ENCODE results near the gene KIF16B. TPM values are rescaled to one million over a fixed set of nuclear protein-coding genes. Genes with fewer than 3 reads are reported as not detected.

KIF16B gene
- total and polyA plus RNA-seq, 2 donors (not counting 3 experiments of a cell fraction or from before 2014, with no cell fraction given): 2.9 to 8.8 TPM

DNA sequence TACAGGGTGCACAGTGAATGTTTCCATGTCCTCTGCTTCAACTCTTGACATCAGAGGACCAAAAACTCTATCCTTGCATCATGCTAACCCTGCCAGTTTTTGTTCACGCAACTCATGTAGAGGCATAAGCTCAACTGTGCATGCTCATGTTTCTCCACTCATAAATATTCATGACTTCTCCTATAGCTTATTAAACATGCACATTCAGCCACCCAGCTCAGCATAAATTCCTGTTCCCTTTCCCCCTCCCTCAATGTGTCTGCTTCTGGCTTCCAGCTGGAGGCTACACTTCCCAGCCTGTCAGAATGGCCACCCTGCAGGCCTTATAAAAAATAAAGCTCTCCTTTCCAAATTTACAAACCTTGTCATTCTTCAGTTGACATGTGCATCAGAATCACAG is 154.6 kb downstream of the KIF16B start:
- ChIA-PET CTCF (no interaction called here), POLR2A (no interaction called here)
- Histone ChIP-seq H3K36me3 (ENCODE audit: control insufficient read depth in 2 of 2, extremely low read depth in 1 of 2, insufficient read depth in 2 of 2, low read length in 2 of 2) (no peaks in the 10 kb centered on the region), H2AFZ (ENCODE audit: low read depth, low read length) (no peak overlapping the region), H3K4me1 (ENCODE audit: control insufficient read depth, extremely low read depth, insufficient read depth, low read length) (no peaks in the 10 kb centered on the region), H3K9ac (replicated peaks; ENCODE audit: extremely low read depth, insufficient read depth, low read length) (no peak overlapping the region), H3K4me3 (replicated peaks in 1 of 3; ENCODE audit: insufficient read depth in 1 of 3, low read depth in 1 of 3, low read length in 3 of 3) (no peak overlapping the region), H3K27me3 (ENCODE audit: control insufficient read depth in 2 of 2, insufficient read depth in 2 of 2, low read length in 2 of 2) (no peaks in the 10 kb centered on the region), H4K20me1 (replicated peaks; ENCODE audit: control insufficient read depth, extremely low read depth, insufficient read depth, low read length) (no peaks in the 10 kb centered on the region), H3K79me2 (ENCODE audit: control insufficient read depth, insufficient read depth, low read length) (no peaks in the 10 kb centered on the region), H3K9me3 (replicated peaks; ENCODE audit: control insufficient read depth, insufficient read depth, low read length) (no peaks in the 10 kb centered on the region), H3K9me1 (replicated peaks; ENCODE audit: control insufficient read depth, extremely low read depth, insufficient read depth, low read length) (no peaks in the 10 kb centered on the region), H3K27ac (ENCODE audit: insufficient read depth, low read depth, low read length) (no peak overlapping the region), H3K4me2 (ENCODE audit: insufficient read depth, low read length) (no peak overlapping the region)
- dilution Hi-C loops (cut with MboI; ENCODE audit: extremely low pct_ligation_motif_present, low sequenced_read_pairs): no loop called here
- TF ChIP-seq POLR2A (IDR thresholded peaks at IDR 0.05; ENCODE audit: low read depth, low read length): no peak
- TF ChIP-seq EZH2 (IDR thresholded peaks at IDR 0.05; ENCODE audit: borderline replicate concordance, low read depth, low read length, severe bottlenecking): no peak
- TF ChIP-seq MYC (IDR thresholded peaks at IDR 0.05; ENCODE audit: low read depth, low read length): no peak
- TF ChIP-seq, protein P1, sequence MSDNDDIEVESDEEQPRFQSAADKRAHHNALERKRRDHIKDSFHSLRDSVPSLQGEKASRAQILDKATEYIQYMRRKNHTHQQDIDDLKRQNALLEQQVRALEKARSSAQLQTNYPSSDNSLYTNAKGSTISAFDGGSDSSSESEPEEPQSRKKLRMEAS (IDR thresholded peaks at IDR 0.05; ENCODE audit: insufficient read depth, insufficient read length): no peak
- TF ChIP-seq GATA2 (IDR thresholded peaks at IDR 0.05; ENCODE audit: insufficient read depth, insufficient read length, low read depth, low read length): no peak
- no peak for TF ChIP-seq POLR2AphosphoS5 (IDR thresholded peaks at IDR 0.05; ENCODE audit: insufficient read depth, low read depth, low read length)
- TF ChIP-seq, protein P2, sequence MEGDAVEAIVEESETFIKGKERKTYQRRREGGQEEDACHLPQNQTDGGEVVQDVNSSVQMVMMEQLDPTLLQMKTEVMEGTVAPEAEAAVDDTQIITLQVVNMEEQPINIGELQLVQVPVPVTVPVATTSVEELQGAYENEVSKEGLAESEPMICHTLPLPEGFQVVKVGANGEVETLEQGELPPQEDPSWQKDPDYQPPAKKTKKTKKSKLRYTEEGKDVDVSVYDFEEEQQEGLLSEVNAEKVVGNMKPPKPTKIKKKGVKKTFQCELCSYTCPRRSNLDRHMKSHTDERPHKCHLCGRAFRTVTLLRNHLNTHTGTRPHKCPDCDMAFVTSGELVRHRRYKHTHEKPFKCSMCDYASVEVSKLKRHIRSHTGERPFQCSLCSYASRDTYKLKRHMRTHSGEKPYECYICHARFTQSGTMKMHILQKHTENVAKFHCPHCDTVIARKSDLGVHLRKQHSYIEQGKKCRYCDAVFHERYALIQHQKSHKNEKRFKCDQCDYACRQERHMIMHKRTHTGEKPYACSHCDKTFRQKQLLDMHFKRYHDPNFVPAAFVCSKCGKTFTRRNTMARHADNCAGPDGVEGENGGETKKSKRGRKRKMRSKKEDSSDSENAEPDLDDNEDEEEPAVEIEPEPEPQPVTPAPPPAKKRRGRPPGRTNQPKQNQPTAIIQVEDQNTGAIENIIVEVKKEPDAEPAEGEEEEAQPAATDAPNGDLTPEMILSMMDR (IDR thresholded peaks at IDR 0.05; ENCODE audit: extremely low read depth in 1 of 2, insufficient read depth in 1 of 2, low read depth in 1 of 2, low read length in 2 of 2): no peak
- DNase-seq (ENCODE audit: low read depth, low spot score) (no peak), FAIRE-seq (no peak)
- intact Hi-C loops (cut with micrococcal nuclease): no loop called here
- no TSS peak for BruUV-seq (replicated peaks)
